Activated CD4-positive, alpha-beta T cell treated with anti-CD3 and anti-CD28 coated beads, Interleukin-2, Interleukin-6, amounts not matched to agents 100 ng/mL and 50 ng/mL, durations not matched to agents 16 hours and 8 hours (primary cell): ENCODE results near the gene ALS2CL.

Source experiments
- DNase-seq: peaks from one replicate; pipeline ENCODE4 v3.0.0-alpha.2; 2020

Gene ALS2CL

GRCh38 chr3:46664188-46664970 lies 29.1 kb downstream of the ALS2CL start:
- no peak for DNase-seq

- DNase-seq = peak; percentile 7
Measured at GRCh38 chr3:46663591-46664135, 29.8 kb downstream of the ALS2CL start.

DNA sequence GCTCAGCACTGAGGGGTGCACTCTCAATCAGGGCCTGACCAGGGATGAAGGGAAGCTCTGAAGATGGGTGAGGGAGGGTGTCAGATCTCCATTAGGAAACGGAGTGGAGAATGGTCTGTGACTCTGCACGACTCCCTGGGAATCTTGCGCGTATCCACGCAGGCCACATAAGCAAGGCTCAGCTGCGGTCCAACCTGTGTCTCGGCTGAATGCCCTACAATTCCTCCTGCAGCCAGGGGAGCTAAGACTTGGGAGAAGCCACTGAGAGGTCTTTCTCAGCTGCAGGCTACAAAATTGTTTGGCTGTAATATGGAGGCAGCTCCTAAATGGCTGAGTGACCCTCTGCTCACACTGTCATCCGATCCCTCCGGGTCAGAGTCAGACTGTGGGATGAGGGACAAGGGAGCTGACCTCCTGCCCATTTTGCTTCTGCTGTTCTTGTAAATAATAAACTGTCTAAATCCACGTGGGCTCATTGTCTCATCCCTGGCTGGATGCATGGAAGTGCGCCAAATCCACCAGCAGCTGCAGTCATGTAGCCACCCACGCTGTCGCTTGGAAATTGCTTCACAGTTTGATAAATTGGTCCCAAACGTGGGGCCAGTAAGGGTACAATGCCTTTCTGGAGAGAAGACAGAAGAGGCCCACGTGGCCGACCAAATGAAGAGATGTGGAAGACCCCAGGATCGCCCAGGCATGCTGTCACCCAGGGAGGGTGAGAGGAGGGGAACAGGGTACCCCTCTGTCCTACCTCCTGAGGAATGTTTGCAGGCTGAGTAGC lies 30.5 kb downstream of the ALS2CL start:
- DNase-seq = no peak

- DNase-seq = no peak
Measured at GRCh38 chr3:46661776-46662766, 31.4 kb downstream of the ALS2CL start.

- DNase-seq = no peak
Measured at GRCh38 chr3:46660543-46661523, 32.6 kb downstream of the ALS2CL start.

DNA sequence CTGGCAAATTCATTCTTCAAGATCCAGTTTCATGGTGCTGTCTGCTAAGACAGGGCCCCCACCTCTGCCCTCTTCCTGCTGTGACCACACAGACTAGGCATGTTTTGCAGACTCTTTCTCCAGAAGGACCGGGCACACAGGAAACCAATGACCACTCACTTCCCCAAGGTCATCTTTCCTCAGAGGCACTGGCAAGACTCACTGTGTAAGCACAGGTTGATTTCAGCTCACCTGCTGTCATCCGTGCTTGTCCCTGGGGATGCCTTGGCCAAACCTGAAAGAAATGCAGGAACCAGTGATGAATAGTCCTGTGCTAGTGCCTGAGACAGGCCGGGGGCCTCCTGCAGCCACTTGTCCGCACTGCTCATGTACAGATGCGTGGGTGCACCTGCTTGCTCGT lies 33.5 kb downstream of the ALS2CL start:
- no peak for DNase-seq

- DNase-seq = no peak
Measured at GRCh38 chr3:46659285-46659684, 34.2 kb downstream of the ALS2CL start.

GRCh38 chr3:46656778-46657556 lies 36.5 kb downstream of the ALS2CL start:
- no peak for DNase-seq

DNA sequence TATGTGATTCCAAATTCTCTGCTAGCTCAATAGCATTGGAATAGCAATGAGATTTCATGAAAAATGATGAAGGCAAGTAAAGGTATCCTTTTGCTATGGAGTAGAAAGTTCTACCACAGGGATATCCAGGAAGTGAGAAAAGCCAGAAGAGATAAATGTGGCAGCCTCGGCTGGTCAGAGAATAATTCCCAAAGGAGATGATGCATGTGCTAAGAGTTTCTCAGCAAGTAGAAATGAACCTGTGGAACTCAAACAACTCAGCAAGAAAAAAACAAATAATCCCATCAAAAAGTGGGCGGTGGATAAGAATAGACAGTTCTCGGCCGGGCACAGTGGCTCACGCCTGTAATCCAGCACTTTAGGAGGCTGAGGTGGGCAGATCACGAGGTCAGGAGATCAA lies 38.2 kb downstream of the ALS2CL start:
- no peak for DNase-seq

- DNase-seq = no peak
Measured at GRCh38 chr3:46651084-46651483, 42.4 kb downstream of the ALS2CL start.

DNA sequence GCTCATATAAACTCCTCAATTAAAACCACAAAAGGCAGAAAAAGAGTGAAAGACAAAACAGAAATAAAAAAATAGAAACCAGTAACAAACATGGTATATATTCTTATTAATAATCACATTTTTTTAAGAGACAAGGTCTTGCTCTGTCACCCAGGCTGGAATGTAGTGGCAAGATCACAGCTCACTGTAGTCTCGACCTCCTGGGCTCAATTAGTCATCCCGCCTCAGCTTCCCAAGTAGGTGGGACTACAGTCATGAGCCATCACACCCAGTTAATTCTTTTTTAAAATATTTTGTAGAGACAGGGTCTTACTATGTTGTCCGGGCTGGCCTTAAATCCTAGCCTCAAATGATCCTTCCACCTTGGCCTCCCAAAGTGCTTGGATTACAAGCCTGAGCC lies 44.0 kb downstream of the ALS2CL start:
- DNase-seq = no peak

DNA sequence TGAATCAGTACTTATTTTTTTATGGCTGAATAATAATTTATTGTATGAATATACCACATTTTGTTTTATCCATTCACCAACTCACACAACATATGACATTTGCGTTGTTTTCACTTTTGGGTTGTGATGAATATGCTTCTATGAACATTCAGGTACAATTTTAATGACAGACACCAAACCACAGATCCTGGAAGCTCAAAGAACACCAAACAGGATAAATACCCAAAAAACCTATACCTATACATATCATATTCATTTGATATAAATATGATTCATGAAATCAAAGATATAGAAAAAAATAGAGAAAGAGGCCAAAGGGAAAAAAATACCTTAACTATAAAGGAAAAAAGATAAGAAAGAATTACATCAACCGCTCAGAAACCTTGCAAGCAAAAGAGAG lies 45.4 kb downstream of the ALS2CL start:
- no peak for DNase-seq

DNA sequence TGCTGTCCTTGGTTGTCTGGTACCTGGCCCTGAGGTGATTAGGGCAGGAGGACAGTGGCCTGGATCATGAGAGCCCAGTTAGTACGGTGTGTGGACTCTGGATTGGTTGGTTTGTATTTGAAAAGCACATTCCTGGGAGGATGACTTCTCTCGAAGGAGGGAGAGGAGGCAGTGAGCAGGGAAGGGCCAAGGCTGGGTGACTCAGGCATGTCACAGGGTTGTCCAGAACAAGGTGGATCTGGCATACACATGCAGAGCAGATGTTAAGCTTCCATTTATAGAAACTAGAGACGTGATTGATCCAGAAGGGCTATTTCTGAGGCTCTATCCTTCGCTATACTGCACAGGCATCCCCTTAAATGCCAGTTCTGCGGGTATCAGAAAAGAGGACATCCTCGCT lies 46.8 kb downstream of the ALS2CL start:
- DNase-seq = no peak

DNA sequence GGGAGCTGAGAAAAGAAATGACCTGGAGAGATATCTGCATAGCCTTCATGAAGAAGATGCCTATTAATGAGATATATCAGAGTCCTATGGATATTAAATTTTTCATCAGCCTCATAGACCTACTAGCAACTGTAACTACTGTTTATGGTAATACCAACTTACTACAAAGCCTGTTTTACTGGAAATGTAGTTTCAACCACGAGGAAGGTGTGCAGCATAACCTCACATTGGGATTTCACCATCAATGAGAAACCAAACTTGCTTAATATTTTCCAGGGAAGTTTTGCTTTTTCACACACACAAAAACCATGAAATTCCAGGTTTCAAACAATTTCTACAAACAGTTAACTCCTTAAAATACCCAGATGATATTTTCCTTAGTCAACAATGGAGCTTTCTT lies 49.8 kb downstream of the ALS2CL start:
- DNase-seq = no peak

DNA sequence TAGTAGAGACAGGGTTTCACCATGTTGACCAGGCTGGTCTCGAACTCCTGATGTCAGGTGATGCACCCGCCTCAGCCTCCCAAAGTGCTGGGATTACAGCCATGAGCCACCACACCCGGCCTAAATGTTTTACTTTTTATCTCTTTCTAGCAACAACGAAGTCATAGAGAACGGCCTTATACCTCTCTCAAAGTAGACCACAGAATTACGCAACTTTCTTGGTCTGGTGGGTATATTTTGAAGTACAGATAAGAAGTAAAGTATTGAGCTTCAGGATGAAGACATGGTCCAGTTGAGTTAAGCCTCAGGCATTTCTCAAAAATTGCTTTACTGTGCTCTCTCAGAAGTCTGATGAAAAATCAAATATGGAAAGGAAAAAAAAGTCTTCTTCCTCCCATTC lies 50.5 kb downstream of the ALS2CL start:
- DNase-seq = no peak

- DNase-seq = no peak
Measured at GRCh38 chr3:46640927-46641326, 52.6 kb downstream of the ALS2CL start.

DNA sequence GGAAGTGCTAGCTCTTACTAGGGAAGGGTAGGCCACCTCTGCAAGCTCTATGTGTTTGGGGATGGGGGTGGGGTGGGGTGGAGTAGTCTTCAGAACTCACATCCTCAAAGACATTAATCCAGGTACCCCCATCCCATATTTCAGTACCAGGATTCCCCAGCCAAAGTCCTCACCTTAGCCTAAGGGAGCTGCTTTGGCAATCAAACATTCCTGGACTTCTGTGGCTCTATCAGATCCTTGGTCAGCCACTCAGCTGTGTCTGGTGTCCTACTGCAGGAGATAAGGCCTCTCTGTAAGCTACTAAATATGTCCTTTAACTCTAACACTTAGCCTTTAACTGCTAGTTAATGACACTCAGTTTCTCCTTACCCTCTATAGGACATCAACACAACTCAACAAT lies 54.3 kb downstream of the ALS2CL start:
- no peak for DNase-seq

- no peak for DNase-seq
Measured at GRCh38 chr3:46634856-46635255, 58.6 kb downstream of the ALS2CL start.

- no peak for DNase-seq
Measured at GRCh38 chr3:46632792-46633191, 60.7 kb downstream of the ALS2CL start.
